ENCODE results near the gene PRPF4. TPM values are rescaled to one million over a fixed set of nuclear protein-coding genes. Genes with fewer than 3 reads are reported as not detected.
A peak's percentile ranks its signal among the peaks of the same experiment; 100 is the strongest.

The PRPF4 gene
- total and polyA plus RNA-seq, 4 donors: 7.5 to 20.6 (median 17.3) TPM

DNA sequence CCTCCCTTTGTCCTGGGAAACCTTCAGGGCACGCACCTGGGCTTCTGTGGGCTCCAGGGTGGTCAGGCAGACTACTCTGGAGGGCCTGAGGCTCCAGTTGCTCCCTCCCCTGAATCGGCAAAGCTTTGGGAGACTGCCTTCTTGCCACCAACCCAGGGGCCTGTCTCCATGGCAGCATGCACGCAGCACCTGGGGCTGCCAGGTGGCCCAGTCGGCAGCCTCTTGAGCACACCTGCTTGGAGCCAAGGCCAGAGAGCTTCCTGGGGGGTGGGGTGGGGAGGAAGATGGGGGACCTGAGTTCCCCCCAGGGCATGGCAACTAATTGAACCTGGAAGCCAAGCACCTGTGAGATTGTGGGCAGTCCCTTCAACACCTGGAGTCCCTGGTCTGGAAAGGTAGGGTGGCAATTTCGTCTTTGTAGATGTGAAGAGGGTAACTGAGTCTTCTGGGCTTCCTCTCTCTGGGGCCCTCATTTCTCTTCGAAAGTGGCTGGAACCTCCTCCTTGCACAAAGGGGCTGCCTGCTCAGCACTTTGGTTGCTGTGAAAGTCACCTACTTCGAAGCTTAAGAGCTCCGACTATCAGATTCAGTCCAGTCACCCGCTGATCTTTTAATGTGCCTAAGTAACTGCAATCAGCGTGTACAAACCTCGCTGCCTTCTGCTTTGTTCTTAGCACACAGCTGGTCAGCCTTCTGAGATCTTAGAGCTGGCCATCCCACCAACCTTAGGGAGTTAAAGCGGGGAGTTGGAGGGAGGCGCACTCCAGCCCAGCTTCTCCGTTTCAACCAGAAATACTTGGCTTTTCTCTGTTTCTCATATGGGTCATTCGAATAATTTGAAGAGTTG lies 23.7 kb downstream of the PRPF4 start:
- Histone ChIP-seq H3K9me3 (ENCODE audit: control insufficient read depth in 4 of 4, insufficient read depth in 3 of 4, low read length in 3 of 4) (peaks cover 0 to 2% (median 0%) of the 10 kb centered on the region in 4 donors), H3K9ac (ENCODE audit: insufficient read depth in 1 of 2, low read length in 2 of 2) (no peak overlapping the region), H3K36me3 (ENCODE audit: control insufficient read depth in 4 of 4, insufficient read depth in 4 of 4, low read length in 4 of 4) (peaks cover 0 to under 1% (median 0%) of the 10 kb centered on the region in 4 donors), H3K4me1 (ENCODE audit: control insufficient read depth in 5 of 5, insufficient read depth in 5 of 5, low read length in 5 of 5) (no peaks in the 10 kb centered on the region), H3K27ac (ENCODE audit: low read depth in 1 of 2, low read length in 1 of 2) (no peak overlapping the region), H3K4me3 (no peak overlapping the region), H3K27me3 (ENCODE audit: control insufficient read depth in 3 of 3, insufficient read depth in 3 of 3, low read length in 2 of 3) (no peaks in the 10 kb centered on the region)
- DNase-seq: no peak
- TF ChIP-seq, protein P1, sequence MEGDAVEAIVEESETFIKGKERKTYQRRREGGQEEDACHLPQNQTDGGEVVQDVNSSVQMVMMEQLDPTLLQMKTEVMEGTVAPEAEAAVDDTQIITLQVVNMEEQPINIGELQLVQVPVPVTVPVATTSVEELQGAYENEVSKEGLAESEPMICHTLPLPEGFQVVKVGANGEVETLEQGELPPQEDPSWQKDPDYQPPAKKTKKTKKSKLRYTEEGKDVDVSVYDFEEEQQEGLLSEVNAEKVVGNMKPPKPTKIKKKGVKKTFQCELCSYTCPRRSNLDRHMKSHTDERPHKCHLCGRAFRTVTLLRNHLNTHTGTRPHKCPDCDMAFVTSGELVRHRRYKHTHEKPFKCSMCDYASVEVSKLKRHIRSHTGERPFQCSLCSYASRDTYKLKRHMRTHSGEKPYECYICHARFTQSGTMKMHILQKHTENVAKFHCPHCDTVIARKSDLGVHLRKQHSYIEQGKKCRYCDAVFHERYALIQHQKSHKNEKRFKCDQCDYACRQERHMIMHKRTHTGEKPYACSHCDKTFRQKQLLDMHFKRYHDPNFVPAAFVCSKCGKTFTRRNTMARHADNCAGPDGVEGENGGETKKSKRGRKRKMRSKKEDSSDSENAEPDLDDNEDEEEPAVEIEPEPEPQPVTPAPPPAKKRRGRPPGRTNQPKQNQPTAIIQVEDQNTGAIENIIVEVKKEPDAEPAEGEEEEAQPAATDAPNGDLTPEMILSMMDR (IDR thresholded peaks at IDR 0.05; ENCODE audit: control extremely low read depth, extremely low read depth): no peak
- no peak for ATAC-seq (ENCODE audit: insufficient read depth, low FRiP score)
- WGBS, 2 donors: 92 to 93% methylated on average over 15 of the region's 15 CpGs

DNA sequence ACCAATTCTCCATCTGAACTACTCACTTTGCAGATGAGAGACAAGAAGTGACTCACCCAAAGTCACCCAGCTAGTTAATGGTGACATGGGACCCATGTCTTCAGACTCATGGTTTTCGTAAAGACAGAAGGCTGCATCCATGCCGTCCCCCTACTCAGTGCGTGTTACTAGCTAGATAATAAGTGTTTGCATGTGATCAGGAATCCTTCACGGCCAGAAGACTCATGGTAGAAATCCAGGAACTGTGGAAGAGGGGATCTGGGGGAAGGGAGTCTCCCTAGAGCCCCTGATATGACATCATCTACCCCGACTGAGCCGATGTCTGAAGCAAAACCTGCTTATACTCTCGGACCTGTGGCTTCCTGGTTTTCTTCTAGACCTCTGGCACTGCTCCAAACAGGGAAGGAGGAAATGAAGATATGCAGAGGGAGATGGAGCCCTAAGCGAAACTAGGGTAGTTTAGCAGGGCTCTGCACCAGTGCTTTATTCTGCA lies 24.4 kb downstream of the PRPF4 start:
- Histone ChIP-seq H3K4me3 (no peak overlapping the region), H3K27ac (ENCODE audit: low read depth in 1 of 2, low read length in 1 of 2) (no peak overlapping the region), H3K27me3 (ENCODE audit: control insufficient read depth in 3 of 3, insufficient read depth in 3 of 3, low read length in 2 of 3) (no peaks in the 10 kb centered on the region), H3K9ac (ENCODE audit: insufficient read depth in 1 of 2, low read length in 2 of 2) (no peak overlapping the region), H3K36me3 (ENCODE audit: control insufficient read depth in 4 of 4, insufficient read depth in 4 of 4, low read length in 4 of 4) (no peaks in the 10 kb centered on the region), H3K4me1 (ENCODE audit: control insufficient read depth in 5 of 5, insufficient read depth in 5 of 5, low read length in 5 of 5) (no peaks in the 10 kb centered on the region), H3K9me3 (ENCODE audit: control insufficient read depth in 4 of 4, insufficient read depth in 3 of 4, low read length in 3 of 4) (peaks cover 0 to 2% (median 0%) of the 10 kb centered on the region in 4 donors)
- peak in 2 of 3 donors; percentile 55 to 65 for DNase-seq
- WGBS, 2 donors: 33 to 36% methylated on average over 8 of the region's 8 CpGs
- TF ChIP-seq, protein P1 (IDR thresholded peaks at IDR 0.05; ENCODE audit: control extremely low read depth, extremely low read depth): no peak
- peak; percentile 41 for ATAC-seq (ENCODE audit: insufficient read depth, low FRiP score)

DNA sequence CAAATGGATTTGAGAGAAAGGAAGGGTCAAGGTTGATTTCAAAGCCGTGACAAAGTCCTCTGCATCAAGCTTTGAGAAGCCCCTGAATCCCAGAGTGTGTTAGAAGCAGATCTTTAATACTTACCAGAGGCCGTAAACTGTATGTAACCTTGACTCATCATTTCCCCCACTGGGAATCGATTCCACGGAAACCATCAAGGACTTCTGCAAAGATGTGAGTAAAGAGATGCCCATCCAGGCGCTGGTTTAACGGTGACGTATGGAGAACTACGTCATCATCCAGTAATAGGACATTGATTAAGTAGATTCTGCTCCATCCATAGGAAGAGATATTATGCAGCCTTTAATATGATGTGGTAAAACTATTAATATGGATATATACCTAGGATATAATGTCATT lies 26.1 kb downstream of the PRPF4 start:
- H3K9me3 ChIP-seq (ENCODE audit: control insufficient read depth in 4 of 4, insufficient read depth in 3 of 4, low read length in 3 of 4): peaks cover 0 to 2% (median 0%) of the 10 kb centered on the region in 4 donors
- 95 to 96% methylated on average over 8 of the region's 8 CpGs for WGBS, 2 donors
- no peak overlapping the region for H3K4me3 ChIP-seq
- ATAC-seq (ENCODE audit: insufficient read depth, low FRiP score): no peak
- H3K27me3 ChIP-seq (ENCODE audit: control insufficient read depth in 3 of 3, insufficient read depth in 3 of 3, low read length in 2 of 3): no peaks in the 10 kb centered on the region
- no peak overlapping the region for H3K9ac ChIP-seq (ENCODE audit: insufficient read depth in 1 of 2, low read length in 2 of 2)
- H3K27ac ChIP-seq (ENCODE audit: low read depth in 1 of 2, low read length in 1 of 2): no peak overlapping the region
- TF ChIP-seq, protein P1 (IDR thresholded peaks at IDR 0.05; ENCODE audit: control extremely low read depth, extremely low read depth): no peak
- no peaks in the 10 kb centered on the region for H3K36me3 ChIP-seq (ENCODE audit: control insufficient read depth in 4 of 4, insufficient read depth in 4 of 4, low read length in 4 of 4)
- H3K4me1 ChIP-seq (ENCODE audit: control insufficient read depth in 5 of 5, insufficient read depth in 5 of 5, low read length in 5 of 5): no peaks in the 10 kb centered on the region
- no peak for DNase-seq

Data from lung (tissue), 12 donors.